IPS-18c (cell line): ENCODE measurements around the gene TRPM2.

Experiments
- H3K4me3 ChIP-seq: 2 replicates; pipeline ENCODE4 v1.7.0; 2013; ENCODE audit warnings: low read depth, mild to moderate bottlenecking, low read length, moderate library complexity; ENCODE audit not compliant: insufficient read depth
- H3K9me3 ChIP-seq: one replicate; pipeline ENCODE4 v1.6.1; 2013; ENCODE audit warnings: mild to moderate bottlenecking, low read length, moderate library complexity; ENCODE audit not compliant: control insufficient read depth, insufficient read depth

TRPM2 gene

GRCh38 chr21:44436958-44437357, 83.5 kb downstream of the TRPM2 start:
- H3K9me3 ChIP-seq: no peaks in the 10 kb centered on the region

GRCh38 chr21:44437371-44437695, 83.9 kb downstream of the TRPM2 start:
- no peak overlapping the region for H3K4me3 ChIP-seq

More at GRCh38 chr21:44436958-44437357, 83.5 kb downstream of the TRPM2 start:
- H3K4me3 ChIP-seq: no peak overlapping the region

GRCh38 chr21:44437696-44438431, 84.4 kb downstream of the TRPM2 start:
- Histone ChIP-seq H3K4me3 (no peak overlapping the region), H3K9me3 (no peaks in the 10 kb centered on the region)

More at GRCh38 chr21:44437371-44437695, 83.9 kb downstream of the TRPM2 start:
- no peaks in the 10 kb centered on the region for H3K9me3 ChIP-seq

GRCh38 chr21:44438531-44439210, 85.2 kb downstream of the TRPM2 start:
- no peaks in the 10 kb centered on the region for H3K9me3 ChIP-seq
- no peak overlapping the region for H3K4me3 ChIP-seq

- H3K9me3 ChIP-seq: no peaks in the 10 kb centered on the region
- H3K4me3 ChIP-seq: no peak overlapping the region
These were observed 85.8 kb downstream of the TRPM2 start for GRCh38 chr21:44439211-44439600.

GRCh38 chr21:44440241-44441040, 87.0 kb downstream of the TRPM2 start:
- Histone ChIP-seq H3K9me3 (peaks cover 2% of the 10 kb centered on the region), H3K4me3 (no peak overlapping the region)

- Histone ChIP-seq H3K4me3 (no peak overlapping the region), H3K9me3 (peaks cover 2% of the 10 kb centered on the region)
These were observed 87.6 kb downstream of the TRPM2 start for GRCh38 chr21:44441041-44441400.

- Histone ChIP-seq H3K9me3 (peaks cover 2% of the 10 kb centered on the region), H3K4me3 (no peak overlapping the region)
These were observed 88.3 kb downstream of the TRPM2 start for GRCh38 chr21:44441581-44442265.

GRCh38 chr21:44442266-44443125, 89.1 kb downstream of the TRPM2 start:
- Histone ChIP-seq H3K4me3 (no peak overlapping the region), H3K9me3 (peaks cover 2% of the 10 kb centered on the region)

- no peak overlapping the region for H3K4me3 ChIP-seq
- H3K9me3 ChIP-seq: peaks cover 2% of the 10 kb centered on the region
These were observed 90.0 kb downstream of the TRPM2 start for GRCh38 chr21:44443291-44443890.

GRCh38 chr21:44443891-44444285, 90.5 kb downstream of the TRPM2 start:
- H3K4me3 ChIP-seq: no peak overlapping the region

GRCh38 chr21:44444286-44444931, 91.0 kb downstream of the TRPM2 start:
- Histone ChIP-seq H3K9me3 (peaks cover 2% of the 10 kb centered on the region), H3K4me3 (no peak overlapping the region)

More at GRCh38 chr21:44443891-44444285, 90.5 kb downstream of the TRPM2 start:
- H3K9me3 ChIP-seq: peaks cover 2% of the 10 kb centered on the region

- H3K4me3 ChIP-seq: no peak overlapping the region
- peaks cover 2% of the 10 kb centered on the region for H3K9me3 ChIP-seq
These were observed 91.9 kb downstream of the TRPM2 start for GRCh38 chr21:44445145-44445812.

- H3K4me3 ChIP-seq: no peak overlapping the region
- H3K9me3 ChIP-seq: peaks cover 2% of the 10 kb centered on the region
These were observed 95.3 kb downstream of the TRPM2 start for GRCh38 chr21:44448651-44449131.
